Esophagus squamous epithelium (tissue), 5 donors: ENCODE measurements around the gene DBF4. TPM values are rescaled to one million over a fixed set of nuclear protein-coding genes. Genes with fewer than 3 reads are reported as not detected.

Experiments
- DNase-seq: peaks from one replicate; lab custom pipeline; 2025; lab: John Stamatoyannopoulos, UW
- H3K27ac ChIP-seq, 4 donors: fragments of 200-600 bp; sonication (generic); one replicate each; pipeline ENCODE4 v1.5.1; 2016 to 2019; ENCODE audit warnings: mild to moderate bottlenecking in 1 of 4
- H3K27me3 ChIP-seq, 4 donors: fragments of 200-600 bp; sonication (generic); 1 replicate in 3 of 4; 2 replicates in 1 of 4; pipeline versions ENCODE4 v1.5.1 to v1.6.0; 2017 to 2021; ENCODE audit warnings: antibody characterized with exemption in 1 of 4
- H3K36me3 ChIP-seq, 3 donors: fragments of 200-600 bp; sonication (generic); one replicate each; pipeline ENCODE4 v1.5.1; 2016 to 2019
- H3K4me1 ChIP-seq, 3 donors: fragments of 200-600 bp; sonication (generic); one replicate each; pipeline ENCODE4 v1.5.1; 2017 to 2019
- H3K4me3 ChIP-seq, 4 donors: fragments of 200-600 bp; sonication (generic); 1 replicate in 3 of 4; 2 replicates in 1 of 4; pipeline ENCODE4 v1.5.1; 2016 to 2019; ENCODE audit warnings: mild to moderate bottlenecking in 2 of 4, moderate library complexity in 1 of 4
- H3K9me3 ChIP-seq, 3 donors: fragments of 200-600 bp; sonication (generic); one replicate each; pipeline ENCODE4 v1.5.1; 2016 to 2019
- POLR2A ChIP-seq, 4 donors: fragments of 450-650 bp; IDR thresholded peaks; one replicate each; pipeline ENCODE4 v1.6.1; 2017; ENCODE audit warnings: antibody characterized with exemption in 4 of 4, mild to moderate bottlenecking in 4 of 4, moderate library complexity in 3 of 4
- WGBS, 2 donors: methylation state at CpG; one replicate each; pipeline ENCODE4 v1.1.5; 2018; 5-methylcytosine and 5-hydroxymethylcytosine counted together
- intact Hi-C: fragments of 100-400 bp; cut with DNase I; formaldehyde crosslinking; loops from one replicate; pipeline ENCODE4 v1.15.0; 2022
- total RNA-seq, 4 donors: library from RNA; depleted of rRNA; stranded (reverse); fragments of >200 nt; gene quantifications; one replicate each; pipeline ENCODE4 v1.1.0, GENCODE V29; 2016
- TF ChIP-seq, protein P1 (sequence below), 6 experiments: fragments of 450-650 bp in 4 of 6; fragments of 200-600 bp in 2 of 6; sonication (generic) in 2 of 6; IDR thresholded peaks; one replicate each; pipeline ENCODE4 v1.5.1; 2016 to 2019; ENCODE audit warnings: antibody characterized with exemption in 6 of 6, mild to moderate bottlenecking in 4 of 6, moderate library complexity in 4 of 6
- donor health status: DM: yes; HTN: yes; CAD: no.

Gene DBF4
- total RNA-seq, 4 donors from 2014 or later = 11.0 to 27.3 (median 18.0) TPM

GRCh38 chr7:87876869-87877234, 559 bp downstream of the DBF4 start:
- Histone ChIP-seq H3K4me1 (peaks cover 3 to 46% (median 19%) of the 10 kb centered on the region in 3 donors), H3K4me3 (peak overlapping the region; percentile 82 to 97 (median 88)), H3K27ac (peak overlapping the region; percentile 90 to 98 (median 97)), H3K36me3 (no peaks in the 10 kb centered on the region), H3K27me3 (no peaks in the 10 kb centered on the region), H3K9me3 (no peaks in the 10 kb centered on the region)
- intact Hi-C loops = no loop called here
- WGBS, 2 donors = 0 to 1% methylated on average over 9 to 27 of the region's 27 CpGs
- TF ChIP-seq POLR2A (IDR thresholded peaks at IDR 0.05) = no peak
- TF ChIP-seq, protein P1, sequence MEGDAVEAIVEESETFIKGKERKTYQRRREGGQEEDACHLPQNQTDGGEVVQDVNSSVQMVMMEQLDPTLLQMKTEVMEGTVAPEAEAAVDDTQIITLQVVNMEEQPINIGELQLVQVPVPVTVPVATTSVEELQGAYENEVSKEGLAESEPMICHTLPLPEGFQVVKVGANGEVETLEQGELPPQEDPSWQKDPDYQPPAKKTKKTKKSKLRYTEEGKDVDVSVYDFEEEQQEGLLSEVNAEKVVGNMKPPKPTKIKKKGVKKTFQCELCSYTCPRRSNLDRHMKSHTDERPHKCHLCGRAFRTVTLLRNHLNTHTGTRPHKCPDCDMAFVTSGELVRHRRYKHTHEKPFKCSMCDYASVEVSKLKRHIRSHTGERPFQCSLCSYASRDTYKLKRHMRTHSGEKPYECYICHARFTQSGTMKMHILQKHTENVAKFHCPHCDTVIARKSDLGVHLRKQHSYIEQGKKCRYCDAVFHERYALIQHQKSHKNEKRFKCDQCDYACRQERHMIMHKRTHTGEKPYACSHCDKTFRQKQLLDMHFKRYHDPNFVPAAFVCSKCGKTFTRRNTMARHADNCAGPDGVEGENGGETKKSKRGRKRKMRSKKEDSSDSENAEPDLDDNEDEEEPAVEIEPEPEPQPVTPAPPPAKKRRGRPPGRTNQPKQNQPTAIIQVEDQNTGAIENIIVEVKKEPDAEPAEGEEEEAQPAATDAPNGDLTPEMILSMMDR (IDR thresholded peaks at IDR 0.05) = no peak
- DNase-seq = peak; percentile 13

DNA sequence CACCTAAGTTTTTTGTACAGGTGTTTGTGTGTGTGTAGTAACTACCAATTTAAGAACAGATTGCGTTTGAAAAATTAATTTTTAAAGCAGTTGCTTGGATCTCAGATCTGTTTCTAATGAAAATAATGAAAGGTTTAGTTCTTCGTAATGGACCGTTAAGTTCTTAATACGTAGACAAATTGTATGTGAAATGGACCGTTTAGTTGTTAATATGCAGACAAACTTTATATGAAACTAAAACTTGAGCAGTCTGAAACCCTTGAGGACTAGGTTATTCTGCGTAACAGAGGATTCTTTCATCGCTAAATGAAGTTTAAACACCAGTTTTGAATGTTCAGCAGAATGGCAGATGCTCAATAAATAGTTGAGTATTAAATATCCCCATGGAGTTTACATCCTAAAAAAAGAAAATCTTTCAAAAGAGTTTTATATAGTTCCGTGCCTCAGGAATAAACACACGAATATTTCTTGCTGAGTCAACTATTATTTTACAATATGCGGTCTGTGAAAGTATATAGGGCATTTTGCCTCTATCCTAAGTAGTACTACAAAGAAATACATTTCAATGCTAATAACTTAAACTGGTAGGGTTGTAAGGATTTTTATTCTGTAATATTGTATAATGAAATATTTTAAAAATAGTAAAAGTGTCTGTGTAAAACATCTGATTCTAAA, 1.2 kb downstream of the DBF4 start:
- 2 to 3% methylated on average over 10 of the region's 10 CpGs for WGBS, 2 donors
- no peak for TF ChIP-seq POLR2A (IDR thresholded peaks at IDR 0.05)
- TF ChIP-seq, protein P1 (IDR thresholded peaks at IDR 0.05) = no peak

DNA sequence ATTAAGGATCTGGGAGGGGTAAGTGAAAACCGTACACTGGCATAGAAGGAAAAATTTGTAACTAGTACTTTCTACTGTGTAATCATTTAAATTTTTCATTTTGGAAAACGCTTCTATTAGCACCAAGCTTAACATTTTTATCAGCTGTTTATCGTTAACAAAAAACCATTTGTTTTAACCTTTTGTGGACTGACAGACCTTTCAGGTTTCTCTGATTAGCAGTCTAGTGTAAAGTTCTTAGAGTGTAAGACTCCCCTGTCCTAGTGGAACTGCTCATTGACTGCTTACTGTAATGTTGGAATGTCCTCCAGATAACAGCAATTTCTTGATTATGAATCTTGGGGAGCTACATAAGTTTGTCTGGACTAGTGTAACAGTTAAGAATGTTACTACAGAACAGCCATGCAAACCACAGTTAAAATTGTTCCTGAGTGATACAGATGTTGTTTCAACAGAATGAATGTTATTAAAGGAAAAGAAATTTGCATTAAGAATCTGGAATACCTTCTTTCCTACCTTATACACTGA, 2.0 kb downstream of the DBF4 start:
- no peak overlapping the region for H3K27ac ChIP-seq
- peaks cover 0 to 7% (median 0%) of the 10 kb centered on the region in 3 donors for H3K36me3 ChIP-seq
- H3K4me3 ChIP-seq = no peak overlapping the region
- H3K4me1 ChIP-seq = peaks cover 3 to 46% (median 19%) of the 10 kb centered on the region in 3 donors
- H3K27me3 ChIP-seq = no peaks in the 10 kb centered on the region
- intact Hi-C loops = no loop called here
- DNase-seq = no peak
- no peaks in the 10 kb centered on the region for H3K9me3 ChIP-seq
- TF ChIP-seq, protein P1 (IDR thresholded peaks at IDR 0.05) = no peak
- TF ChIP-seq POLR2A (IDR thresholded peaks at IDR 0.05) = no peak
- WGBS, 2 donors = 37 to 46% methylated on average over 3 of the region's 3 CpGs

More for the DNA sequence above, 1.2 kb downstream of the DBF4 start:
- Histone ChIP-seq H3K4me1 (peaks cover 3 to 46% (median 19%) of the 10 kb centered on the region in 3 donors), H3K27ac (peak overlapping the region; percentile 90 to 98 (median 97)), H3K9me3 (no peaks in the 10 kb centered on the region), H3K36me3 (peaks cover 0 to 5% (median 0%) of the 10 kb centered on the region in 3 donors), H3K4me3 (peak overlapping the region; percentile 82 to 97 (median 88)), H3K27me3 (no peaks in the 10 kb centered on the region)
- DNase-seq = no peak
- intact Hi-C loops = no loop called here

GRCh38 chr7:87882151-87882937, 6.1 kb downstream of the DBF4 start:
- 87 to 90% methylated on average over 4 of the region's 4 CpGs for WGBS, 2 donors
- DNase-seq = no peak
- Histone ChIP-seq H3K4me3 (no peak overlapping the region), H3K36me3 (peaks cover 0 to 23% (median 0%) of the 10 kb centered on the region in 3 donors), H3K27me3 (no peaks in the 10 kb centered on the region), H3K9me3 (no peaks in the 10 kb centered on the region), H3K27ac (no peak overlapping the region), H3K4me1 (peaks cover 3 to 23% (median 5%) of the 10 kb centered on the region in 3 donors)
- intact Hi-C loops = loop anchor here (10.0 kb wide), 1 partner anchor 78 kb away; no protein-coding TSS in a partner anchor
- TF ChIP-seq, protein P1 (IDR thresholded peaks at IDR 0.05) = no peak
- TF ChIP-seq POLR2A (IDR thresholded peaks at IDR 0.05) = no peak
